ENCODE results near the gene AKAP13. TPM values are rescaled to one million over a fixed set of nuclear protein-coding genes. Genes with fewer than 3 reads are reported as not detected.

AKAP13 gene
- total RNA-seq, 1 experiment from 2014 or later = 47.3 TPM

GRCh38 chr15:85415783-85416182 is 35.4 kb downstream of the AKAP13 start:
- Histone ChIP-seq H3K18ac (ENCODE audit: insufficient read length, low read depth, low read length) (no peak overlapping the region), H2BK5ac (ENCODE audit: insufficient read length, low read length) (no peak overlapping the region), H2AFZ (ENCODE audit: low read length) (no peak overlapping the region), H3K9ac (ENCODE audit: extremely low read depth, insufficient read length, low read length) (no peak overlapping the region), H4K91ac (ENCODE audit: insufficient read length, low read depth, low read length) (no peak overlapping the region), H3K4me1 (ENCODE audit: insufficient read depth, low read length) (peaks cover 7% of the 10 kb centered on the region; the same call in 1 of the 2 replicates), H4K5ac (ENCODE audit: insufficient read length, low read depth, low read length) (no peak overlapping the region), H3K56ac (ENCODE audit: insufficient read length, low read depth, low read length) (no peak overlapping the region), H3K23ac (ENCODE audit: insufficient read length, low read depth, low read length) (no peak overlapping the region), H3K4me2 (ENCODE audit: insufficient read depth, insufficient read length, low read length) (no peak overlapping the region), H3K79me2 (ENCODE audit: insufficient read depth, low read length) (peaks cover 5% of the 10 kb centered on the region; the same call in 1 of the 2 replicates), H3K79me1 (ENCODE audit: insufficient read depth, low read depth, low read length, poor library complexity, severe bottlenecking) (no peaks in the 10 kb centered on the region), H2BK12ac (ENCODE audit: insufficient read length, low read depth, low read length) (no peak overlapping the region), H3K14ac (ENCODE audit: insufficient read depth, low read length) (no peak overlapping the region), H3K4ac (ENCODE audit: low read depth, low read length) (no peak overlapping the region), H2BK120ac (ENCODE audit: low read depth, low read length, poor library complexity, severe bottlenecking) (no peak overlapping the region), H3K9me3 (ENCODE audit: control insufficient read depth, low read depth, low read length) (no peaks in the 10 kb centered on the region), H3K27ac (ENCODE audit: insufficient read length, low read depth, low read length) (no peak overlapping the region), H3K23me2 (ENCODE audit: insufficient read length, low read depth, low read length, poor library complexity, severe bottlenecking) (no peaks in the 10 kb centered on the region), H4K8ac (replicated peaks; ENCODE audit: insufficient read length, low read depth, low read length) (no peak overlapping the region), H2AK5ac (ENCODE audit: insufficient read length, low read length) (no peak overlapping the region), H3K27me3 (ENCODE audit: insufficient read depth, low read length) (no peaks in the 10 kb centered on the region), H3T11ph (ENCODE audit: low read length) (no peak overlapping the region), H4K20me1 (ENCODE audit: control insufficient read depth, insufficient read depth, insufficient read length) (no peaks in the 10 kb centered on the region), H2BK15ac (ENCODE audit: low read depth, low read length) (no peak overlapping the region), H2BK20ac (ENCODE audit: low read depth, low read length, poor library complexity, severe bottlenecking) (no peak overlapping the region)
- Mint-ChIP-seq H3K36me3 (ENCODE audit: insufficient read depth in 1 of 3, low read depth in 3 of 3) (no peaks in the 10 kb centered on the region), H3K4me1 (peaks cover 14 to 22% of the 10 kb centered on the region in 2 experiments), H3K9me3 (no peaks in the 10 kb centered on the region), H3K4me3 (no peak overlapping the region), H3K27me3 (ENCODE audit: low read depth) (no peaks in the 10 kb centered on the region), H3K27ac (no peak overlapping the region)
- TF ChIP-seq CTCF (conservative IDR thresholded peaks at IDR 0.05) = no peak
- no CpG with 5 or more reads among the region's 2 CpGs for WGBS (ENCODE audit: extremely low coverage, insufficient read length, low lambda C conversion rate)
- no peak for DNase-seq
